ENCODE measurements around the gene ABCA4.
"Not testable (repeated sequence)": the region's sequence is repeated elsewhere in the genome, so short reads cannot be mapped to it uniquely, and the experiment has no call there.

ABCA4 gene

DNA sequence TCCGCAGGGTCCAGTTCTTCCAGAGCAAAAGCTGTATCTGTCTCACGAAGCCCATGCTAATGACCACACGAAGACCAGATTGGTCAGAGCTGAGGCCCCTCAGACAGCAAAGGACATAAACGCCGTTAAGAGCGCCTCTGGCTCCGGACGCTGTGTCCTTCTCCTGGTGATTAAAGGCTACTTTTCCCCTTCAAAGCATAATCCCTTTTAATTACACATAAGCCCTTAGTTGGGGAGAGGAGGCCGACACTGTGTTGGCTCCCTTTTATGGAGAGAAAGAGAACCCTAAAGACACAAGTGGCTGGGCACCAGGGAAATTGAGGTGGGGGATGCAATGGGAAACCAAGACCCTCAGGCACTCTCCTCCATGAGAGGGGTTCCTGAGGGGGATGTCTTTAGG lies at the start of gene ABCA4:
TSS of gene ABCA4 (minus strand) at position 158 of the 400 bp plus-strand sequence. CDS start at position 55, 103 bp downstream.
- peak; percentile 43 for DNase-seq (ENCODE audit: low spot score)

GRCh38 chr1:94169126-94169525 lies 48.2 kb upstream of the ABCA4 start:
- DNase-seq (ENCODE audit: low spot score), result no peak

DNA sequence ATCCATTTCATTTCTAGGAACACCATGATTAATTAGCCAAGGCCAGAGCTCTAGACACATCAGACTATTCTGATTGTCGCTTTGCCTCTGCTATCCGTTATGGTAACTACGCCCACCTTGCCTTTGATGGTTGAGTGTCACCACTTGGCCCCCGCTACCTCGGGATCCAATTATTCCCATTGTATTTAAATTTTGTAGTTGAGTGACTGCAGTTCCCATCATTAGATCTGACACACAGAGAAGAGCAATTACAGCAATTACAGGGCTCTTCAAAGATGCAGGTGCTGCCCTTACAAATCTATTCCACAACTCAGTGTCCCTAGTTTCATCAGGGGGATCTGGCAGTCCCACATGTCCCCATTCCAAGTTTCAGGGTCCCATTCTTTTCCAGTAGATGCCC lies 44.9 kb upstream of the ABCA4 start:
- no peak for DNase-seq (ENCODE audit: low spot score)

DNA sequence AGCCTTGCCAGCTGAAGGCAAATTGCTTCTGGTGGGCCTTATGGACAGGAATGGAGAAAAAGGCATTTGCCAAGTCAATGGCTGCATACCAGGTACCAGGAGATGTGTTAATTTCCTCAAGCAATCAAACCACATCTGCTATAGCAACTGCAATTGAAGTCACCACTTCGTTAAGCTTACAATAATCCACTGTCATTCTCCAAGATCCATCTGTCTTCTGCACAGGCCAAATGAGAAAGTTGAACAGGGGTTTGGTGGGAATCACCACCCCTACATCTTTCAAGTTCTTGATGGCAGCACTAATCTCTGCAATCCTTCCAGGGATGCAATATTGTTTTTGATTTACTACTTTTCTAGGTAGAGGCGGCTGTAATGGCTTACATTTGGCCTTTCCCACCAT lies 43.9 kb upstream of the ABCA4 start:
- DNase-seq (ENCODE audit: low spot score), result not testable (repeated sequence)

DNA sequence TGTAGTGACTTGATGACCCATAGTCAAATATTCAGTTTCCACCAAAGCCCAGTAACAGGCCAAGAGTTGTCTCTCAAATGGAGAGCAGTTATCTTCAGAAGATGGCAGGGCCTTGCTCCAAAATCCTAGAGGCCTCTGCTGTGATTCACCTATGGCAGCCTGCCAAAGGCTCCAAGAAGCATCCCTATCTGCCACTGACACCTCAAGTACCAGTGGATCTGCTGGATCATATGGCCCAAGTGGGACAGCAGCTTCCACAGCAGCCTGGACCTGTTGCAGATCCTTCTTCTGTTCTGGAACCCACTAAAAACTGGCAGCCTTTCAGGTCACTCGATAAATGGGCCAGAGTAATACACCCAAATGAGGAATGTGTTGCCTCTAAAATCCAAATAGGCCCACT lies 43.2 kb upstream of the ABCA4 start:
- not testable (repeated sequence) for DNase-seq (ENCODE audit: low spot score)

DNA sequence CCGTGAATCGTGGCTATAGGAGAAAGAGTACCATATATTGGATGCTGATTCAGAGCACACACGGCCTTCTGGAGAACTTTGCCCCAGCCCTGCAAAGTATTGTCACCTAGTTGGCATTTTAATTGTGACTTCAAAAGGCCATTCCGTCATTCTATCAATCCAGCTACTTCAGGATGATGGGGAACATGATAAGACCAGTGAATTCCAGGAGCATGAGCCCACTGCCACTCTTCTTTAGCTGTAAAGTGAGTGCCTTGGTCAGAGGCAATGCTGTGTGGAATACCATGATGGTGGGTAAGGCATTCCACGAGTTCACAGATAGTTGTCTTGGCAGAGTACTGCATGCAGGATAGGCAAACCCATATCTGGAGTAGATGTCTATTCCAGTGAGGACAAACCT lies 42.3 kb upstream of the ABCA4 start:
- DNase-seq (ENCODE audit: low spot score), result not testable (repeated sequence)

- DNase-seq (ENCODE audit: low spot score), result no peak
Measured at GRCh38 chr1:94160811-94161210, 39.9 kb upstream of the ABCA4 start.

GRCh38 chr1:94156096-94156625 lies 35.2 kb upstream of the ABCA4 start:
- DNase-seq (ENCODE audit: low spot score), result no peak

DNA sequence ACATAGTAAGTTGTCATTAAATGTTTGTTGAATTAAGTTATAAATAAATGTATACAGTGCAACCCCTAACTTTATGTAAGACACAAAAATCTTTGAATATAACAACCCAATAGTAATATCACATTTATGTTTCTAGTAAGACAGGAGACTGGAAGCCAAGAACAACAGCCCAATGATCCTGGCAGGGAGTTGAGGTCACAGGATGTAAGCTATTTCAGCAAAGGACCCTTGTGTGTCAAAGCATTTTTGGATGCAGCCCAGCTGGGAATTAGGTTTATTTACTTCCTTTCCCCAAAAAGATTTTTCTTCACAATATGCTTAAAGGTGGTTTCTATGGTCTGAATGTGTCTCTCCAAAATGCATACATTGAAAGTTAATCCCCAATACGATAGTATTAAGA lies 34.0 kb upstream of the ABCA4 start:
- DNase-seq (ENCODE audit: low spot score), result no peak

- DNase-seq (ENCODE audit: low spot score), result no peak
Measured at GRCh38 chr1:94153133-94153532, 32.2 kb upstream of the ABCA4 start.

- DNase-seq (ENCODE audit: low spot score), result not testable (repeated sequence)
Measured at GRCh38 chr1:94149166-94149565, 28.2 kb upstream of the ABCA4 start.

- DNase-seq (ENCODE audit: low spot score), result no peak
Measured at GRCh38 chr1:94146273-94146672, 25.3 kb upstream of the ABCA4 start.

GRCh38 chr1:94144836-94145235 lies 23.9 kb upstream of the ABCA4 start:
- DNase-seq (ENCODE audit: low spot score), result no peak

DNA sequence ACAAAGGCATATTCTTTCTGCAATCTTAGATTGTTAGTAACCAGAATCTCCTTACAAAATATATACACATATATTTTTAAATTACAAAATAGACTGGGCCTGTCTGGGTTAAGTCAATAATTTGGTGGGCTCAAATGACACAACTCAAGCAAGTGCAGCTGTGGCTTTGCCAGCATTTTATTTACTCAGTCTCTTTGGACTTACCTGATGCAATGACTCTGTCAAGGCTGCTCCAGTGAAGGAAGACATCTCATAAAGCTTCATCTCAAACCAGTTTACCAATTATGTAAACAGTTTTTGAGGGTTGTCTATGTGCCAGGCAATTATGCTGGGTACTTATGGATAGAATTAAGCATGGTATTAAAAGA lies 22.8 kb upstream of the ABCA4 start:
- no peak for DNase-seq (ENCODE audit: low spot score)

DNA sequence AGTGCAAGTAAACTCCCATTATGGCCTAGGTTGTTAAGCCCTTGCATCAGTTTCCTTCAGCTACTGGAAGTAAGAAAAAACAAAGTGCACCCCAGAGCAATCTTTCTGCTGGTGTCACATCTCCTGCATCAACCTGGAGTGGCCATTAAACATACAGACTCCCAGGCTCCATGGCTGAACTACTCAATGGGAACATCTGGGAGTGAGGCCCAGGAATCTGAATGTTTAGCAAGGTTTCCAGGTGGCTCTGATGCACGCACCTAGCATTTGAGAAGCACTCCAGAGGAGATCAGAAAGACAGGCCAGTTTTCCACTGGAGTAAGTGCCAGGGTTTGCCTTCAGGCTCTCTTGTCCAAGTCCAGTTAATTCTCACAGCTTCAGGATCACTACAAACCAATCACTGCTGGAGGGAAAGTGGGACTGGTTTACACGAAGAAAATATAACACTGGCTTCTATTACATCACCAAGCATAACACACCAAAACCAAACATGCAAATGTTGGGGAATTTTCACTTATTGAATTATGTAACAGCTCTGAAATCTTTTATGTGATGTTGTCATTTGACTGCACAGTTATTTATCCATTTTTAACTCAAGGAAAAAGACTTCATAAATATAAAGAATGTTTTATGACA lies 22.3 kb upstream of the ABCA4 start:
- no peak for DNase-seq (ENCODE audit: low spot score)

DNA sequence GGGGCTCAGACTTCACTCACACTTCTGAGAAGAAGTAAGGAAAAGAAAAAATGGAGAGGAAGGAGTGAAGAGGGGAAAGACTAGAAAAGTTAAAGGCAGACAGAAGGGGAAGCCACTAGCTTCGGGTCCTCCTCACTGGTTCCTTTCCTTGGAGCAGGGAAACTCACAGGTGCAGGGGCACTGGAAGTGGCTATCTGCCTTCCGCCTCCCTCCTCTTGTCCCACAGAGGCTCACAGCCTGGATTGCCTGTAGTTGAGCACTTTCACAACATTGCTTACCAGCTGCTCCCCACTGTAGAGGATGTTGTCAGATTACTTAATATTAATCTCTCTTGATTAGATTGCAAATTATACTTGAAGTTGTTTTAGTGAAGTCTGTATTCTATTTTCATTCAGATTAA lies 21.6 kb upstream of the ABCA4 start:
- DNase-seq (ENCODE audit: low spot score), result no peak

DNA sequence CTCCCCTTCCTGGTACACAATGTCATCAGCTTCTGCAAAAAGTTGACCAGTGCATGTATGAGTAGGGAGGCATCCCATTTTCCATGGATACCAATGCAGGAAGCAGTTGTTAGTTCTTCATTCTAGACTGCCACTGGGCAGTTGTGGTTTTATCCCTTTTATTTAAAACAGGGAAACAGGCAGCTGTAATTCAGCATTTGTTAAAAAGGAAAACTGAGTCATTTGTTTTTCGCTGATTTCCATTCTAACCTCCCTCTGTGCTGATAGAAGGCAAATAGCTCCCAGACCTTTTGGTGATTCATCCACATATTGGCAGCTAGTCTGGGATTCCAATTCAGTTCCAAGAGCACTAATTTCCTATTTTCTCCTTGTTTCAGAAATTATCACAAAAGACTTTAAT lies 21.1 kb upstream of the ABCA4 start:
- DNase-seq (ENCODE audit: low spot score), result no peak

DNA sequence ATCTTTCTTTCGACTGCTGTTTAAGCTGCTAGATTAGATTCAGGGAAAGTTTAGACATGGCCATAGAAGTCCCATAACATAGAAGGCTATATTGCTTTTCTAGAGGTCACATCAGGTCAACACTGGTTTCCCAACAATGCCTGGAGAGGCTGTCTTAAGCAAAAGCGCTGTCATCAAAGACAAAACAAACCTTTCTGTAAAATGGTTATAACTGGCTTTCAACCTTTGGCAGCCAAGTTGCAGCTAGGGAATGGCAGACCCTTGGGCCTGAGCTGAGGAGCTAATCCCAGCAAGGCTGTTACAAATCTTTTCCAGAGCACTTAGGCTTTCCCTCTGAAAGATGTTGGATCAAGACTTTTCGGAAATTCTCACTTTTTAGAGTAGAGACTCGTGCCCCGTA lies 11.2 kb upstream of the ABCA4 start:
- DNase-seq (ENCODE audit: low spot score), result no peak

DNA sequence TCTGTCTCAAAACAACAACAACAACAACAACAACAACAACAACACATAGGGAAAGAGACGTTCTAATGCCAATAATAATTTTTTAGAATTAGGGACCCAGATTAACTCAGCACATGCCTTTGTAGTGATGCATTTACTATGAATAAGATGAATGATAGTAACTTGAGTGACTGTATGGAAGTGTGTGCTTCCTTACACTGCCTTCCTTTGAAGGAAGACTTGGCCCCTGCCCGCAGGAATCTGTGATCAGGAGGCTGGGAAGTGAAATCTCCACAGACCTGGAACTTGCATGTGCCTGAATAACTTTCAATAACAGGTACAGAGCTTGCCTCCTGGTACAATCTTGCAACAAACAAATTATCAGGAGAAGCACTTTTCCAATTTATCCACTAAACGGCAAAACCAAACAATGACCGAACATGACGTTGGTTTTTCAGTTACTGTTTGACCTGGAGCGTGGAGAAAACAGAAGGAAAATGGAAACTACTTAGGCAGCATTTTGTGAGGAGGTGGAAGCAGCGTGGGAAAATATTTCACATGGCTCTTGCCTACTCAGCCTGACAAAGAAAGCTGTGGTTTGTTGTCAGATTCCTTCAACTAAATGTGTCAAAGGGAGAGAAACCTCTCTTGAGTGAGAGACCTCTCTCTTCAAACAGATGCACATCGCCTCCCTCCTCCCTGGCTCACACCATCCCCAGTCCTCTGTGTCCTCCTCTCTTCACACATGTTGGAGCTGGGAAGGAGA lies 10.1 kb upstream of the ABCA4 start:
- no peak for DNase-seq (ENCODE audit: low spot score)

DNA sequence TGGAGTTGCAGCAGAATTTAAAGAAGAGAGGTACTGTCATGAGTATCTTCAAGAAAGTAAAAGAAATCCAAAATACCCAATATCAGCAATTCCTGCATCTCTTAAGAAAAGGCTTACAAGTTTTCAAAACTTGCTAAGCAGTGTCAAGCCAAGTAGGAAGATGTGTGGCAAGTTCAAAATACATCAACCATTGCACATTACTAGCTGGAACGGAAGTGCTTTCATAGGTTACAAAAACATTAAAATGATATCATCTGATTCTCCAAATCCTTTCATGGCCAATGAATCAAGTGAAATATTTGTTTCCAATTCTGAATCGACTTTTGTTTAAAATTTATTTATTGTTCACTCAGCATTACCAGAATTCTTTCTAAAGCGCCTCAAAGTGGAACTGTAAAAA lies 5.7 kb upstream of the ABCA4 start:
- DNase-seq (ENCODE audit: low spot score), result no peak

DNA sequence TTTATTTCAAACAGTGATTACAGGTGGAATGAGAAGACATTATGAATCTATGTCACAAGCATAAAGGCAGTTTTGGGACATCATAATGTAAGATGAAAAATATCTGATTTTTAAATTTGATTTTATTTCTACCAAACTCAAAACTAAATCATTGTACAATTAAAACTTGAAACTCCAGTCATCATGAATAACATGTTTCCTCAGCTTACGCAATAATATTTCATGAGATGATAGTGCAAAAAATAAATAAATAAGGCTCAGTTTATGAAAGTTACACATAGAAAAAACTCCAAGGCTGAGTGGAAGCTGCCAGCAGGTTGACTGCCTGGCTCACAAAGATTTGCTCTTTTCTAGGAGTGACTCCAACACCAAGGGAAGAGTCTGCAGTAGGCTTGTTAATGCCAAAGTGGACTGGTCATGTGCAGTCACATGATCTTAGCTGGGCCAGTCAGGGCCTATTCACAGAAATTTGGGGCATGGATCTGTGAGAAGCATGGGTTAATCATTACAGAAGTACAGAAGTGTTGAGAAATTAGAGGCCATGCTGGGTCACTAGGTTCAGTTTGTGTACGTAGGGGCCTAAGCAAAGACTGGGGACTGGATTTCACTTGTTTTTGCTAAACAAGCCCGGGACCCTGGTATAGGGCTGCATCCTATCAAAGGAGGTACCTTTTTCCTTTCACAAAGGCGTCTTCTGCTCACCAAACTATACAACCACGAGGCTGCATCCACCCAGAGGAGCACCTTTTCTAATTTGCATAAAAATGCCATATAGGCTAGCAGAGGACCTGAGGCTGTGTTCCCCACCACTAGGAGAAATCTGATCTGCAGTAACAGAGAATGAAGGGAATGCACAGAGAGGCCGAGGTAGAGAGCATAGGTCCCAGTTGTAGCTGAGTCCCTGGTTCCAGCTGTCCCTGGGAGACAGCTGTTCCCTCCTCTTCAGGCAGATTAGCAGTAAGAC lies 4.9 kb upstream of the ABCA4 start:
- no peak for DNase-seq (ENCODE audit: low spot score)

DNA sequence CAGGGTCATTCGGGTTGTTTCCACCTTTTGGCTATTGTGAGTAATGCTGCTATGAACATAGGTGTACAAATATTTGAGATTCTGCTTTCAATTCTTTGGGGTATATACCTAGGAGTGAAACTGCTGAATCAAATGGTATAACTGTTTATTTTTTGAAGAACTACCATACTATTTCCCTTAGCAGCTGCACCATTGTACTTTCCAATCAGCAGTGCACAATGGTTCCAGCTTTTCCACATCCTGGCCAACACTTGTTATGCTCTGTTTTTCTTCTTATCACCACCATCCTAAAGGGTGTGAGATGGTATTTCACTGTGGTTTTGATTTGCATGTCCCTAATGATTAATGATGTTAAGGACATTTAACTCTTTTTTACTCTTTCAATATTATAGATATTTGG lies 3.6 kb upstream of the ABCA4 start:
- DNase-seq (ENCODE audit: low spot score), result no peak

Data from D341Med (cell line).